Sigmoid colon (tissue), 7 donors: ENCODE data around the gene ARHGAP28. TPM values are rescaled to one million over a fixed set of nuclear protein-coding genes. Genes with fewer than 3 reads are reported as not detected.

Experiments
- DNase-seq: peaks from one replicate; pipeline ENCODE4 v3.0.0-alpha.2; 2019
- H3K27ac ChIP-seq, 4 donors: fragments of 200-600 bp; sonication (generic); one replicate each; pipeline ENCODE4 v1.5.1; 2016 to 2019; ENCODE audit warnings: mild to moderate bottlenecking in 1 of 4
- H3K27me3 ChIP-seq, 3 donors: fragments of 200-600 bp; sonication (generic); one replicate each; pipeline ENCODE4 v1.5.1; 2019; ENCODE audit warnings: mild to moderate bottlenecking in 1 of 3
- H3K36me3 ChIP-seq, 4 donors: fragments of 200-600 bp; sonication (generic); one replicate each; pipeline ENCODE4 v1.5.1; 2016 to 2019
- H3K4me1 ChIP-seq, 4 donors: fragments of 200-600 bp; sonication (generic); one replicate each; pipeline ENCODE4 v1.5.1; 2017 to 2019
- H3K4me3 ChIP-seq, 4 donors: fragments of 200-600 bp; sonication (generic); one replicate each; pipeline ENCODE4 v1.5.1; 2017 to 2019; ENCODE audit warnings: mild to moderate bottlenecking in 2 of 4, moderate library complexity in 1 of 4
- H3K9me3 ChIP-seq, 4 donors: fragments of 200-600 bp in 3 of 4; sonication (generic) in 3 of 4; one replicate each; pipeline versions ENCODE4 v1.5.1 to v1.6.1; 2013 to 2019
- CTCF ChIP-seq, 4 experiments: fragments of 450-650 bp in 3 of 4; fragments of 200-600 bp in 1 of 4; IDR thresholded peaks; one replicate each; pipeline ENCODE4 v1.5.1; 2016 to 2019; ENCODE audit warnings: antibody characterized with exemption in 4 of 4, mild to moderate bottlenecking in 3 of 4, moderate library complexity in 2 of 4
- EP300 ChIP-seq, 4 donors: sonication (generic); formaldehyde crosslinking; IDR thresholded peaks; one replicate each; pipeline ENCODE4 v1.6.1; 2017; ENCODE audit warnings: antibody characterized with exemption in 4 of 4
- POLR2A ChIP-seq, 2 donors: fragments of 450-650 bp; IDR thresholded peaks; one replicate each; pipeline ENCODE4 v1.6.1; 2016; ENCODE audit warnings: antibody characterized with exemption in 2 of 2, mild to moderate bottlenecking in 2 of 2, moderate library complexity in 2 of 2
- POLR2AphosphoS5 ChIP-seq, 4 donors: sonication (generic); formaldehyde crosslinking; IDR thresholded peaks; one replicate each; pipeline ENCODE4 v1.6.1; 2017; ENCODE audit warnings: antibody characterized with exemption in 4 of 4
- WGBS, 2 donors: extraction: QIAGEN DNeasy Blood & Tissue Kit; methylation state at CpG; one replicate each; pipeline ENCODE4 v1.1.7; 2013; 5-methylcytosine and 5-hydroxymethylcytosine counted together
- intact Hi-C: fragments of 100-400 bp; cut with DNase I; formaldehyde crosslinking; loops from one replicate; pipeline ENCODE4 v1.15.1; 2023
- polyA plus RNA-seq, 3 donors: library from polyadenylated mRNA; stranded (reverse); fragments of 200-250 nt; gene quantifications; one replicate each; pipeline ENCODE4 v1.2.3, GENCODE V29; 2013
- total RNA-seq, 4 donors: library from RNA; depleted of rRNA; stranded (reverse); fragments of >200 nt; gene quantifications; one replicate each; pipeline ENCODE4 v1.1.0, GENCODE V29; 2016
- donor health status: healthy with polysubstance abuse.
- donor health status: Bipolar disorder and iron deficiency.
- donor health status: healthy.

Gene ARHGAP28
- total and polyA plus RNA-seq, 7 donors, result 0.23 to 13.2 (median 4.3) TPM

- Histone ChIP-seq H3K27me3 (no peaks in the 10 kb centered on the region), H3K36me3 (no peaks in the 10 kb centered on the region), H3K4me1 (no peaks in the 10 kb centered on the region), H3K9me3 (no peaks in the 10 kb centered on the region), H3K4me3 (no peak overlapping the region), H3K27ac (no peak overlapping the region)
- TF ChIP-seq POLR2AphosphoS5 (IDR thresholded peaks at IDR 0.05) (no peak), POLR2A (IDR thresholded peaks at IDR 0.05) (no peak), EP300 (IDR thresholded peaks at IDR 0.05) (no peak), CTCF (IDR thresholded peaks at IDR 0.05) (no peak)
- intact Hi-C loops, result no loop called here
- DNase-seq, result no peak
Observed at GRCh38 chr18:6865251-6865650, 135.7 kb downstream of the ARHGAP28 start.

GRCh38 chr18:6866552-6867085 lies 137.1 kb downstream of the ARHGAP28 start:
- DNase-seq, result no peak

GRCh38 chr18:6868033-6868432 lies 138.5 kb downstream of the ARHGAP28 start:
- no peak for TF ChIP-seq POLR2A (IDR thresholded peaks at IDR 0.05)
- TF ChIP-seq CTCF (IDR thresholded peaks at IDR 0.05), result no peak
- TF ChIP-seq EP300 (IDR thresholded peaks at IDR 0.05), result no peak
- no peak for TF ChIP-seq POLR2AphosphoS5 (IDR thresholded peaks at IDR 0.05)
- Histone ChIP-seq H3K27ac (no peak overlapping the region), H3K27me3 (no peaks in the 10 kb centered on the region), H3K4me3 (no peak overlapping the region), H3K4me1 (no peaks in the 10 kb centered on the region), H3K9me3 (no peaks in the 10 kb centered on the region), H3K36me3 (no peaks in the 10 kb centered on the region)
- DNase-seq, result no peak
- intact Hi-C loops, result no loop called here
- WGBS, 2 donors, result 94 to 95% methylated on average over 6 of the region's 6 CpGs

More at GRCh38 chr18:6866552-6867085, 137.1 kb downstream of the ARHGAP28 start:
- Histone ChIP-seq H3K9me3 (no peaks in the 10 kb centered on the region), H3K27me3 (no peaks in the 10 kb centered on the region), H3K36me3 (no peaks in the 10 kb centered on the region), H3K4me3 (no peak overlapping the region), H3K4me1 (no peaks in the 10 kb centered on the region), H3K27ac (no peak overlapping the region)
- TF ChIP-seq POLR2A (IDR thresholded peaks at IDR 0.05), result no peak
- 66 to 69% methylated on average over 3 of the region's 3 CpGs for WGBS, 2 donors
- intact Hi-C loops, result no loop called here

- WGBS, 2 donors, result 86 to 91% methylated on average over 6 of the region's 6 CpGs
- peaks cover 0 to 4% (median 0%) of the 10 kb centered on the region in 4 donors for H3K4me1 ChIP-seq
- no peaks in the 10 kb centered on the region for H3K9me3 ChIP-seq
- no peaks in the 10 kb centered on the region for H3K27me3 ChIP-seq
- no peaks in the 10 kb centered on the region for H3K36me3 ChIP-seq
- intact Hi-C loops, result no loop called here
- no peak overlapping the region for H3K4me3 ChIP-seq
- no peak overlapping the region for H3K27ac ChIP-seq
- TF ChIP-seq EP300 (IDR thresholded peaks at IDR 0.05), result no peak
- no peak for TF ChIP-seq POLR2A (IDR thresholded peaks at IDR 0.05)
- no peak for TF ChIP-seq POLR2AphosphoS5 (IDR thresholded peaks at IDR 0.05)
- TF ChIP-seq CTCF (IDR thresholded peaks at IDR 0.05), result no peak
- no peak for DNase-seq
Observed at GRCh38 chr18:6871566-6871965, 142.1 kb downstream of the ARHGAP28 start.

GRCh38 chr18:6873040-6873751 lies 143.7 kb downstream of the ARHGAP28 start:
- Histone ChIP-seq H3K4me3 (no peak overlapping the region), H3K27me3 (no peaks in the 10 kb centered on the region), H3K4me1 (peaks cover 0 to 12% (median 0%) of the 10 kb centered on the region in 4 donors), H3K9me3 (no peaks in the 10 kb centered on the region), H3K36me3 (no peaks in the 10 kb centered on the region), H3K27ac (no peak overlapping the region)
- intact Hi-C loops, result no loop called here
- TF ChIP-seq CTCF (IDR thresholded peaks at IDR 0.05), result no peak
- TF ChIP-seq EP300 (IDR thresholded peaks at IDR 0.05), result no peak
- no peak for TF ChIP-seq POLR2AphosphoS5 (IDR thresholded peaks at IDR 0.05)
- TF ChIP-seq POLR2A (IDR thresholded peaks at IDR 0.05), result no peak
- WGBS, 2 donors, result 82 to 84% methylated on average over 6 of the region's 6 CpGs
- no peak for DNase-seq
